Neural crest cell (in vitro differentiated cells): ENCODE data around the gene TOMM6. TPM values are rescaled to one million over a fixed set of nuclear protein-coding genes. Genes with fewer than 3 reads are reported as not detected.

Experiments used
- DNase-seq: peaks from one replicate; pipeline ENCODE4 v3.0.0; 2021; ENCODE audit warnings: low read depth, mixed read lengths, low spot score
- H3K27ac Mint-ChIP-seq: one replicate; pipeline ENCODE4 v1.8.0; 2021; ENCODE audit warnings: mild to moderate bottlenecking, mixed read lengths; ENCODE audit not compliant: unreplicated experiment
- H3K27me3 Mint-ChIP-seq: 2 replicates; pipeline ENCODE4 v1.8.0; 2021; ENCODE audit warnings: low read depth, mild to moderate bottlenecking, mixed read lengths
- H3K36me3 Mint-ChIP-seq: 2 replicates; pipeline ENCODE4 v1.8.0; 2021; ENCODE audit warnings: low read depth, mild to moderate bottlenecking, mixed read lengths
- H3K4me1 Mint-ChIP-seq: 2 replicates; pipeline ENCODE4 v1.8.0; 2021; ENCODE audit warnings: mixed read lengths
- H3K4me3 Mint-ChIP-seq: one replicate; pipeline ENCODE4 v1.8.0; 2021; ENCODE audit warnings: mild to moderate bottlenecking, mixed read lengths
- H3K9me3 Mint-ChIP-seq: 2 replicates; pipeline ENCODE4 v1.8.0; 2021; ENCODE audit warnings: mixed read lengths
- total RNA-seq: library from RNA; stranded (reverse); gene quantifications from 2 replicates; pipeline ENCODE4 v1.2.1, GENCODE V29; 2021
- TF ChIP-seq, protein P1 (sequence below): fragments of 200-600 bp; sonication (generic); conservative IDR thresholded peaks from 2 replicates; pipeline ENCODE4 v1.5.0; 2021; ENCODE audit warnings: antibody characterized with exemption, mild to moderate bottlenecking

TOMM6 gene
- total RNA-seq, 1 donor from 2014 or later = 249 TPM

- TF ChIP-seq, protein P1, sequence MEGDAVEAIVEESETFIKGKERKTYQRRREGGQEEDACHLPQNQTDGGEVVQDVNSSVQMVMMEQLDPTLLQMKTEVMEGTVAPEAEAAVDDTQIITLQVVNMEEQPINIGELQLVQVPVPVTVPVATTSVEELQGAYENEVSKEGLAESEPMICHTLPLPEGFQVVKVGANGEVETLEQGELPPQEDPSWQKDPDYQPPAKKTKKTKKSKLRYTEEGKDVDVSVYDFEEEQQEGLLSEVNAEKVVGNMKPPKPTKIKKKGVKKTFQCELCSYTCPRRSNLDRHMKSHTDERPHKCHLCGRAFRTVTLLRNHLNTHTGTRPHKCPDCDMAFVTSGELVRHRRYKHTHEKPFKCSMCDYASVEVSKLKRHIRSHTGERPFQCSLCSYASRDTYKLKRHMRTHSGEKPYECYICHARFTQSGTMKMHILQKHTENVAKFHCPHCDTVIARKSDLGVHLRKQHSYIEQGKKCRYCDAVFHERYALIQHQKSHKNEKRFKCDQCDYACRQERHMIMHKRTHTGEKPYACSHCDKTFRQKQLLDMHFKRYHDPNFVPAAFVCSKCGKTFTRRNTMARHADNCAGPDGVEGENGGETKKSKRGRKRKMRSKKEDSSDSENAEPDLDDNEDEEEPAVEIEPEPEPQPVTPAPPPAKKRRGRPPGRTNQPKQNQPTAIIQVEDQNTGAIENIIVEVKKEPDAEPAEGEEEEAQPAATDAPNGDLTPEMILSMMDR = no peak
- Mint-ChIP-seq H3K9me3 (peaks cover 2% of the 10 kb centered on the region), H3K36me3 (peaks cover 14% of the 10 kb centered on the region), H3K4me3 (no peak overlapping the region), H3K4me1 (no peaks in the 10 kb centered on the region), H3K27me3 (no peaks in the 10 kb centered on the region), H3K27ac (no peak overlapping the region)
- DNase-seq = no peak
These were observed 49.2 kb downstream of the TOMM6 start for GRCh38 chr6:41836660-41837052.

Other genes with a start within 250 kb of the TOMM6 start
- gene FOXP4, start 241.3 kb upstream of the TOMM6 start, total RNA-seq = 57.9 and 62.4 TPM in 2 replicates
- gene MDFI, start 149.2 kb upstream of the TOMM6 start, total RNA-seq = 64.2 and 65.8 TPM in 2 replicates
- gene TFEB, start 52.1 kb upstream of the TOMM6 start, total RNA-seq = 1.1 and 1.3 TPM in 2 replicates
- not detected in 2 replicates for gene PGC, start 40.3 kb upstream of the TOMM6 start, total RNA-seq
- gene FRS3, start 7.8 kb upstream of the TOMM6 start, total RNA-seq = 6.8 and 7.1 TPM in 2 replicates
- gene PRICKLE4, start 6.9 kb upstream of the TOMM6 start, total RNA-seq = 2.9 and 4.1 TPM in 2 replicates
- 25.1 and 29.0 TPM in 2 replicates for gene USP49, start 107.7 kb downstream of the TOMM6 start, total RNA-seq
- gene MED20, start 133.4 kb downstream of the TOMM6 start, total RNA-seq = 34.8 and 37.5 TPM in 2 replicates
- 50.8 and 55.5 TPM in 2 replicates for gene BYSL, start 133.8 kb downstream of the TOMM6 start, total RNA-seq
- gene CCND3, start 154.1 kb downstream of the TOMM6 start, total RNA-seq = 21.7 and 24.4 TPM in 2 replicates